MM.1S (cell line): Measurements from ENCODE around the gene TTLL5.

Experiments
- EZH2 ChIP-seq: fragments of 300-600 bp; sonication (generic); optimal IDR thresholded peaks from 2 replicates; pipeline ENCODE3; 2017; ENCODE audit warnings: low read depth, mild to moderate bottlenecking, antibody characterized with exemption, low read length, mixed read lengths
- EZH2phosphoT487 ChIP-seq: fragments of 300-600 bp; sonication (generic); IDR thresholded peaks from 2 replicates; pipeline ENCODE4 v1.6.1; 2018; ENCODE audit warnings: antibody characterized with exemption, low read length
- TF ChIP-seq, protein P1 (sequence below): fragments of 300-600 bp; sonication (generic); IDR thresholded peaks from 2 replicates; pipeline ENCODE4 v1.5.1; 2016; ENCODE audit warnings: antibody characterized with exemption, low read length, mixed read lengths

DNA sequence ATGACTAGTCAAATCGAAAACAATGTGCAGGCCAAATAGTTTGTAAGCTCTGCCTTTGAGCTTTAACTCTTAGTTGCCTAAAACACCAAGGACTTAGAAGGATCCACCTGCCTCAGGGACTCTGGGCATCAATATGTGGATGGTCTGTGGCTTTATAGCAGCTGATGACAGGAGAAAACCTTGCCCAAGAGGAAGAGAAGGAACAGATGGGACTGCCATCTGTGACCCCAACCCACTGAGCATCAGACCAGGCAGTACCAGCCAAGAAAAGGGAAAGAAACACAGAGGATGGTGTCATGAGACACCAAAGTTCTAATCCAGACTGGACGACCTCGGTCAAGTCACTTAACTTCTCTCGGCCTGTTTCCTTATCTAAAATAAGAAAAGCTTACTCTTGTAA, 308.1 kb downstream of the TTLL5 start:
- TF ChIP-seq, protein P1, sequence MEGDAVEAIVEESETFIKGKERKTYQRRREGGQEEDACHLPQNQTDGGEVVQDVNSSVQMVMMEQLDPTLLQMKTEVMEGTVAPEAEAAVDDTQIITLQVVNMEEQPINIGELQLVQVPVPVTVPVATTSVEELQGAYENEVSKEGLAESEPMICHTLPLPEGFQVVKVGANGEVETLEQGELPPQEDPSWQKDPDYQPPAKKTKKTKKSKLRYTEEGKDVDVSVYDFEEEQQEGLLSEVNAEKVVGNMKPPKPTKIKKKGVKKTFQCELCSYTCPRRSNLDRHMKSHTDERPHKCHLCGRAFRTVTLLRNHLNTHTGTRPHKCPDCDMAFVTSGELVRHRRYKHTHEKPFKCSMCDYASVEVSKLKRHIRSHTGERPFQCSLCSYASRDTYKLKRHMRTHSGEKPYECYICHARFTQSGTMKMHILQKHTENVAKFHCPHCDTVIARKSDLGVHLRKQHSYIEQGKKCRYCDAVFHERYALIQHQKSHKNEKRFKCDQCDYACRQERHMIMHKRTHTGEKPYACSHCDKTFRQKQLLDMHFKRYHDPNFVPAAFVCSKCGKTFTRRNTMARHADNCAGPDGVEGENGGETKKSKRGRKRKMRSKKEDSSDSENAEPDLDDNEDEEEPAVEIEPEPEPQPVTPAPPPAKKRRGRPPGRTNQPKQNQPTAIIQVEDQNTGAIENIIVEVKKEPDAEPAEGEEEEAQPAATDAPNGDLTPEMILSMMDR: no peak
- TF ChIP-seq EZH2 (no peak), EZH2phosphoT487 (no peak)
